Fibroblast of villous mesenchyme (primary cell): Measurements from ENCODE around the gene ZNF532. TPM values are rescaled to one million over a fixed set of nuclear protein-coding genes. Genes with fewer than 3 reads are reported as not detected.

Source experiments
- DNase-seq: peaks from one replicate; pipeline ENCODE4 v3.0.0-alpha.2; 2010; ENCODE audit warnings: low read depth
- H3K4me3 ChIP-seq: 2 replicates; pipeline ENCODE4 v1.5.1; 2011; ENCODE audit warnings: low read depth, mild to moderate bottlenecking, low read length
- CTCF ChIP-seq: IDR thresholded peaks from 2 replicates; pipeline ENCODE4 v1.5.1; 2012; ENCODE audit warnings: low read depth, mild to moderate bottlenecking, low read length; ENCODE audit not compliant: insufficient read depth
- total RNA-seq: library from RNA; depleted of rRNA; stranded (reverse); fragments of >200 nt; gene quantifications from 2 replicates; pipeline ENCODE4 v1.2.3, GENCODE V29; 2012

The ZNF532 gene
- total RNA-seq, 1 donor: 45.8 TPM

- no peak for TF ChIP-seq CTCF
- DNase-seq: peak; percentile 59
Measured at GRCh38 chr18:59011289-59011688, 146.6 kb downstream of the ZNF532 start.

GRCh38 chr18:59011786-59012185, 147.1 kb downstream of the ZNF532 start:
- TF ChIP-seq CTCF: no peak
- no peak overlapping the region for H3K4me3 ChIP-seq
- no peak for DNase-seq

More at GRCh38 chr18:59011289-59011688, 146.6 kb downstream of the ZNF532 start:
- no peak overlapping the region for H3K4me3 ChIP-seq

GRCh38 chr18:59012815-59013705, 148.4 kb downstream of the ZNF532 start:
- TF ChIP-seq CTCF: no peak
- H3K4me3 ChIP-seq: no peak overlapping the region
- no peak for DNase-seq

- H3K4me3 ChIP-seq: no peak overlapping the region
- no peak for TF ChIP-seq CTCF
- no peak for DNase-seq
Measured at GRCh38 chr18:59013744-59014143, 149.1 kb downstream of the ZNF532 start.

GRCh38 chr18:59015531-59016152, 151.0 kb downstream of the ZNF532 start:
- DNase-seq: no peak
- TF ChIP-seq CTCF: no peak
- H3K4me3 ChIP-seq: no peak overlapping the region

GRCh38 chr18:59021500-59021899, 156.8 kb downstream of the ZNF532 start:
- DNase-seq: no peak
- H3K4me3 ChIP-seq: no peak overlapping the region
- TF ChIP-seq CTCF: no peak
